Ovary (tissue), 9 donors: Measurements from ENCODE around the gene KCNJ10. TPM values are rescaled to one million over a fixed set of nuclear protein-coding genes. Genes with fewer than 3 reads are reported as not detected.

ENCODE experiments used
- DNase-seq, 5 donors: peaks; one replicate each; pipeline ENCODE4 v3.0.0-alpha.2; 2019 to 2020
- H3K27ac ChIP-seq, 2 donors: fragments of 200-600 bp; one replicate each; pipeline versions ENCODE4 v1.5.1 to v1.8.0; 2019 to 2022
- H3K27me3 ChIP-seq: fragments of 200-600 bp; one replicate; pipeline ENCODE4 v1.8.0; 2022
- H3K36me3 ChIP-seq: fragments of 200-600 bp; sonication (generic); one replicate; pipeline ENCODE4 v1.5.1; 2019
- H3K4me1 ChIP-seq: one replicate; pipeline ENCODE4 v1.8.1; 2013; ENCODE audit warnings: mild to moderate bottlenecking, moderate library complexity; ENCODE audit not compliant: insufficient read depth
- H3K4me3 ChIP-seq: fragments of 200-600 bp; sonication (generic); one replicate; pipeline ENCODE4 v1.5.1; 2017
- H3K9me3 ChIP-seq, 2 donors: fragments of 200-600 bp in 1 of 2; sonication (generic) in 1 of 2; one replicate each; pipeline versions ENCODE4 v1.5.1 to v1.8.1; 2013 to 2019; ENCODE audit warnings: mild to moderate bottlenecking in 1 of 2, moderate library complexity in 1 of 2
- CTCF ChIP-seq, 3 donors: fragments of 450-650 bp in 2 of 3; fragments of 200-600 bp in 1 of 3; IDR thresholded peaks; one replicate each; pipeline versions ENCODE4 v1.5.1 to v1.8.0; 2016 to 2022; ENCODE audit warnings: antibody characterized with exemption in 3 of 3, mild to moderate bottlenecking in 1 of 3
- EP300 ChIP-seq: sonication (generic); formaldehyde crosslinking; IDR thresholded peaks from one replicate; pipeline ENCODE4 v1.6.1; 2017; ENCODE audit warnings: antibody characterized with exemption
- POLR2A ChIP-seq: fragments of 450-650 bp; IDR thresholded peaks from one replicate; pipeline ENCODE4 v1.6.1; 2017; ENCODE audit warnings: antibody characterized with exemption, mild to moderate bottlenecking, moderate library complexity
- WGBS, 3 donors: extraction: QIAGEN DNeasy Blood & Tissue Kit in 1 of 3; methylation state at CpG; one replicate each; pipeline versions ENCODE4 v1.1.5 to v1.1.7; 2013 to 2017; 5-methylcytosine and 5-hydroxymethylcytosine counted together
- intact Hi-C, 4 donors: fragments of 100-400 bp; cut with DNase I; formaldehyde crosslinking; loops; one replicate each; pipeline versions ENCODE4 v1.11.0 to v1.15.1; 2022 to 2023
- polyA plus RNA-seq, 2 donors: library from polyadenylated mRNA; stranded (reverse); fragments of 200-250 nt in 1 of 2; fragments of 350-450 nt in 1 of 2; fragmentation: Illumina TruSeq in 1 of 2; extraction: RNeasy Lipid Tissue Mini Kit (QIAGEN cat#74804) in 1 of 2; gene quantifications; one replicate each; pipeline ENCODE4 v1.2.3, GENCODE V29; 2013 to 2014
- total RNA-seq, 7 donors: library from RNA; depleted of rRNA in 2 of 7; stranded (reverse); fragments of >200 nt in 2 of 7; fragmentation: NEBNext Ultra II Directional in 3 of 7; extraction: Animal tissue kit (Norgen Biotek cat#: 25700) in 3 of 7; gene quantifications; one replicate each; pipeline versions ENCODE4 v1.1.0 to v1.2.4, GENCODE V29; 2016 to 2023
- donor health status: DM: no; HTN: no; CAD: no; lungs with moderate emphysema.
- donor health status: DM: no; HTN: no; CAD: no.
- donor health status: Bipolar disorder and iron deficiency.
- donor health status: DM: yes; HTN: yes; CAD: no.
- donor health status: DM: no; HTN: no; CAD: no.
- donor health status: DM: yes; HTN: yes; CAD: no.

The KCNJ10 gene
- total and polyA plus RNA-seq, 9 donors: 0.02 to 0.28 (median 0.17) TPM; not detected in 5

GRCh38 chr1:159999204-159999603 lies 70.8 kb downstream of the KCNJ10 start:
- no peak for DNase-seq
- Histone ChIP-seq H3K9me3 (no peaks in the 10 kb centered on the region), H3K4me1 (no peaks in the 10 kb centered on the region), H3K27me3 (no peaks in the 10 kb centered on the region), H3K27ac (no peak overlapping the region), H3K4me3 (no peak overlapping the region), H3K36me3 (no peaks in the 10 kb centered on the region)
- TF ChIP-seq CTCF (IDR thresholded peaks at IDR 0.05): no peak
- TF ChIP-seq EP300: no peak
- WGBS, 3 donors: 19 to 48% (median 38%) methylated on average over 4 of the region's 4 CpGs
- intact Hi-C loops: no loop called here

GRCh38 chr1:159996653-159997052 lies 73.3 kb downstream of the KCNJ10 start:
- DNase-seq: no peak
- no peak overlapping the region for H3K27ac ChIP-seq
- H3K9me3 ChIP-seq: no peaks in the 10 kb centered on the region

GRCh38 chr1:159994896-159995295 lies 75.1 kb downstream of the KCNJ10 start:
- Histone ChIP-seq H3K9me3 (no peaks in the 10 kb centered on the region), H3K36me3 (no peaks in the 10 kb centered on the region), H3K27me3 (no peaks in the 10 kb centered on the region), H3K4me3 (no peak overlapping the region), H3K4me1 (no peaks in the 10 kb centered on the region), H3K27ac (no peak overlapping the region)
- WGBS, 3 donors: 71 to 82% (median 78%) methylated on average over 2 of the region's 2 CpGs
- no peak for TF ChIP-seq CTCF (IDR thresholded peaks at IDR 0.05)
- TF ChIP-seq EP300: no peak
- no peak for TF ChIP-seq POLR2A
- DNase-seq: no peak
- intact Hi-C loops: no loop called here

More at GRCh38 chr1:159996653-159997052, 73.3 kb downstream of the KCNJ10 start:
- no peak overlapping the region for H3K4me3 ChIP-seq
- TF ChIP-seq EP300: no peak
- TF ChIP-seq CTCF (IDR thresholded peaks at IDR 0.05): no peak
- TF ChIP-seq POLR2A: no peak
- intact Hi-C loops: no loop called here
- no peaks in the 10 kb centered on the region for H3K4me1 ChIP-seq
- H3K27me3 ChIP-seq: no peaks in the 10 kb centered on the region
- H3K36me3 ChIP-seq: no peaks in the 10 kb centered on the region

GRCh38 chr1:159993911-159994310 lies 76.0 kb downstream of the KCNJ10 start:
- no peak for DNase-seq
- Histone ChIP-seq H3K9me3 (no peaks in the 10 kb centered on the region), H3K36me3 (no peaks in the 10 kb centered on the region), H3K4me1 (no peaks in the 10 kb centered on the region), H3K4me3 (no peak overlapping the region), H3K27ac (no peak overlapping the region), H3K27me3 (no peaks in the 10 kb centered on the region)
- intact Hi-C loops: no loop called here
- WGBS, 3 donors: 37 to 61% (median 55%) methylated on average over 2 of the region's 2 CpGs
- no peak for TF ChIP-seq CTCF (IDR thresholded peaks at IDR 0.05)
- TF ChIP-seq EP300: no peak
- TF ChIP-seq POLR2A: no peak

GRCh38 chr1:159992161-159992560 lies 77.8 kb downstream of the KCNJ10 start:
- no peaks in the 10 kb centered on the region for H3K9me3 ChIP-seq
- H3K27me3 ChIP-seq: no peaks in the 10 kb centered on the region
- no peak overlapping the region for H3K4me3 ChIP-seq
- H3K4me1 ChIP-seq: no peaks in the 10 kb centered on the region
- H3K27ac ChIP-seq: no peak overlapping the region
- no peak for TF ChIP-seq CTCF (IDR thresholded peaks at IDR 0.05)
- TF ChIP-seq POLR2A: no peak
- no peak for TF ChIP-seq EP300
- no peak for DNase-seq
- no peaks in the 10 kb centered on the region for H3K36me3 ChIP-seq
- intact Hi-C loops: no loop called here
- WGBS, 3 donors: 30 to 45% (median 44%) methylated on average over 1 of the region's 1 CpG
